Mesendoderm (in vitro differentiated cells): ENCODE measurements around the gene ZC3H12D.
"Not testable (repeated sequence)": the region's sequence is repeated elsewhere in the genome, so short reads cannot be mapped to it uniquely, and the experiment has no call there.

ENCODE experiments used
- DNase-seq: peaks from one replicate; pipeline ENCODE4 v3.0.0; 2013
- H2AK5ac ChIP-seq: 2 replicates; pipeline ENCODE4 v1.6.1; 2013; ENCODE audit warnings: low read length, inconsistent platforms
- H2BK120ac ChIP-seq: 2 replicates; pipeline ENCODE4 v1.6.1; 2013; ENCODE audit warnings: low read depth, mild to moderate bottlenecking, low read length, moderate library complexity, mixed read lengths
- H2BK15ac ChIP-seq: replicated peaks from 2 replicates; pipeline ENCODE4 v1.6.1; 2013; ENCODE audit warnings: low read depth, mild to moderate bottlenecking, moderate library complexity
- H2BK5ac ChIP-seq: 2 replicates; pipeline ENCODE4 v1.6.1; 2013; ENCODE audit warnings: low read length, inconsistent platforms
- H3K18ac ChIP-seq: 2 replicates; pipeline ENCODE4 v1.6.1; 2013; ENCODE audit warnings: mild to moderate bottlenecking, low read length, mixed read lengths
- H3K23ac ChIP-seq: one replicate; pipeline ENCODE4 v1.6.1; 2013; ENCODE audit warnings: low read length
- H3K27ac ChIP-seq: 2 replicates; pipeline ENCODE4 v1.5.1; 2013; ENCODE audit warnings: low read depth, mild to moderate bottlenecking, inconsistent platforms, low read length, moderate library complexity
- H3K27me3 ChIP-seq: 2 replicates; pipeline ENCODE4 v1.6.1; 2013; ENCODE audit warnings: low read length, control low read depth, mild to moderate bottlenecking, inconsistent platforms; ENCODE audit not compliant: insufficient read depth, poor library complexity
- H3K36me3 ChIP-seq: 2 replicates; pipeline ENCODE4 v1.6.1; 2013; ENCODE audit warnings: low read length, inconsistent platforms; ENCODE audit not compliant: control insufficient read depth, insufficient read depth
- H3K4ac ChIP-seq: one replicate; pipeline ENCODE4 v1.6.1; 2013; ENCODE audit warnings: low read depth, mild to moderate bottlenecking, low read length, moderate library complexity
- H3K4me1 ChIP-seq: 2 replicates; pipeline ENCODE4 v1.6.1; 2013; ENCODE audit warnings: low read depth, low read length, inconsistent platforms; ENCODE audit not compliant: control insufficient read depth
- H3K4me2 ChIP-seq: 2 replicates; pipeline ENCODE4 v1.6.1; 2013; ENCODE audit warnings: low read length
- H3K4me3 ChIP-seq: 2 replicates; pipeline ENCODE4 v1.5.1; 2013; ENCODE audit warnings: mild to moderate bottlenecking, low read length
- H3K56ac ChIP-seq: one replicate; pipeline ENCODE4 v1.6.1; 2013; ENCODE audit warnings: low read length
- H3K79me1 ChIP-seq: 2 replicates; pipeline ENCODE4 v1.6.1; 2013; ENCODE audit warnings: low read length, inconsistent platforms
- H3K79me2 ChIP-seq: 2 replicates; pipeline ENCODE4 v1.6.1; 2013; ENCODE audit warnings: mild to moderate bottlenecking, low read length; ENCODE audit not compliant: control insufficient read depth, insufficient read depth
- H3K9ac ChIP-seq: 2 replicates; pipeline ENCODE4 v1.6.1; 2013; ENCODE audit warnings: low read length, inconsistent platforms
- H4K5ac ChIP-seq: one replicate; pipeline ENCODE4 v1.6.1; 2013; ENCODE audit warnings: low read length
- H4K8ac ChIP-seq: one replicate; pipeline ENCODE4 v1.6.1; 2013; ENCODE audit warnings: low read depth, mild to moderate bottlenecking, control low read depth, low read length, moderate library complexity
- WGBS: extraction: QIAGEN DNeasy Blood & Tissue Kit; methylation state at CpG from one replicate; pipeline ENCODE4 v1.1.7; 2013; ENCODE audit warnings: low lambda C conversion rate, missing lambda C conversion rate; ENCODE audit not compliant: insufficient coverage; ENCODE audit errors: extremely low coverage; 5-methylcytosine and 5-hydroxymethylcytosine counted together

The ZC3H12D gene

GRCh38 chr6:149499066-149499465, 14.3 kb upstream of the ZC3H12D start:
- Histone ChIP-seq H2AK5ac (no peak overlapping the region), H4K5ac (no peak overlapping the region), H2BK15ac (no peak overlapping the region), H3K79me1 (no peaks in the 10 kb centered on the region), H3K4me1 (no peaks in the 10 kb centered on the region), H3K9ac (no peak overlapping the region), H3K23ac (no peak overlapping the region), H3K4me3 (no peak overlapping the region), H3K4me2 (no peak overlapping the region), H3K27ac (no peak overlapping the region), H3K36me3 (no peaks in the 10 kb centered on the region), H3K4ac (no peak overlapping the region), H3K18ac (no peak overlapping the region), H2BK5ac (no peak overlapping the region), H2BK120ac (no peak overlapping the region), H3K27me3 (no peaks in the 10 kb centered on the region), H3K79me2 (no peaks in the 10 kb centered on the region), H4K8ac (no peak overlapping the region), H3K56ac (no peak overlapping the region)
- no peak for DNase-seq
- WGBS = no CpG with 5 or more reads among the region's 3 CpGs

- H2BK5ac ChIP-seq = no peak overlapping the region
- H3K23ac ChIP-seq = no peak overlapping the region
- H3K4me2 ChIP-seq = no peak overlapping the region
- no CpG with 5 or more reads among the region's 2 CpGs for WGBS
- H3K27ac ChIP-seq = no peak overlapping the region
- H3K4me3 ChIP-seq = no peak overlapping the region
- no peaks in the 10 kb centered on the region for H3K79me1 ChIP-seq
- no peak overlapping the region for H3K4ac ChIP-seq
- no peaks in the 10 kb centered on the region for H3K79me2 ChIP-seq
- no peak overlapping the region for H3K18ac ChIP-seq
- H4K8ac ChIP-seq = no peak overlapping the region
- no peaks in the 10 kb centered on the region for H3K27me3 ChIP-seq
- H4K5ac ChIP-seq = no peak overlapping the region
- no peak overlapping the region for H3K56ac ChIP-seq
- H3K4me1 ChIP-seq = no peaks in the 10 kb centered on the region
- DNase-seq = no peak
- H3K9ac ChIP-seq = no peak overlapping the region
- no peak overlapping the region for H2BK15ac ChIP-seq
- no peaks in the 10 kb centered on the region for H3K36me3 ChIP-seq
- H2BK120ac ChIP-seq = no peak overlapping the region
- H2AK5ac ChIP-seq = no peak overlapping the region
Measured at GRCh38 chr6:149497365-149497764, 12.6 kb upstream of the ZC3H12D start.

- H3K4me1 ChIP-seq = not testable (repeated sequence)
- WGBS = no CpG with 5 or more reads among the region's 6 CpGs
Measured at GRCh38 chr6:149496597-149496996, 11.8 kb upstream of the ZC3H12D start.

GRCh38 chr6:149495349-149496016, 10.7 kb upstream of the ZC3H12D start:
- H2BK5ac ChIP-seq, H3K4me1 ChIP-seq, H3K23ac ChIP-seq, H3K56ac ChIP-seq, H3K79me1 ChIP-seq, H4K5ac ChIP-seq, H3K4me3 ChIP-seq, DNase-seq, H3K18ac ChIP-seq, H3K79me2 ChIP-seq, H3K27ac ChIP-seq, H4K8ac ChIP-seq, H2BK120ac ChIP-seq, H3K9ac ChIP-seq, H2AK5ac ChIP-seq, H3K4me2 ChIP-seq, H3K4ac ChIP-seq, H3K27me3 ChIP-seq, H2BK15ac ChIP-seq, H3K36me3 ChIP-seq: not testable (repeated sequence)
- WGBS = no CpG with 5 or more reads among the region's 11 CpGs

More at GRCh38 chr6:149496597-149496996, 11.8 kb upstream of the ZC3H12D start:
- not testable (repeated sequence) for H2BK15ac ChIP-seq, H3K79me1 ChIP-seq, H3K9ac ChIP-seq, H4K5ac ChIP-seq, H3K36me3 ChIP-seq, H3K23ac ChIP-seq, DNase-seq, H4K8ac ChIP-seq, H3K18ac ChIP-seq, H2AK5ac ChIP-seq, H3K27me3 ChIP-seq, H2BK5ac ChIP-seq, H3K27ac ChIP-seq, H3K4ac ChIP-seq, H2BK120ac ChIP-seq, H3K4me3 ChIP-seq, H3K56ac ChIP-seq, H3K79me2 ChIP-seq, H3K4me2 ChIP-seq

- H3K4ac ChIP-seq, H3K23ac ChIP-seq, H3K4me1 ChIP-seq, H3K79me1 ChIP-seq, H2BK5ac ChIP-seq, H4K8ac ChIP-seq, H3K56ac ChIP-seq, H3K4me2 ChIP-seq, H3K79me2 ChIP-seq, H3K4me3 ChIP-seq, H3K27ac ChIP-seq, H3K9ac ChIP-seq, H3K27me3 ChIP-seq, H3K36me3 ChIP-seq, H2BK120ac ChIP-seq, H4K5ac ChIP-seq, H2AK5ac ChIP-seq, H3K18ac ChIP-seq, H2BK15ac ChIP-seq, DNase-seq: not testable (repeated sequence)
- no CpG with 5 or more reads among the region's 4 CpGs for WGBS
Measured at GRCh38 chr6:149494810-149495209, 10.0 kb upstream of the ZC3H12D start.

GRCh38 chr6:149493761-149494320, 9.0 kb upstream of the ZC3H12D start:
- WGBS = no CpG with 5 or more reads among the region's 7 CpGs
- H2BK5ac ChIP-seq = no peak overlapping the region

More at GRCh38 chr6:149493761-149494320, 9.0 kb upstream of the ZC3H12D start:
- Histone ChIP-seq H3K18ac (no peak overlapping the region), H3K56ac (no peak overlapping the region), H3K23ac (no peak overlapping the region), H2BK15ac (no peak overlapping the region), H3K36me3 (no peaks in the 10 kb centered on the region), H3K4me2 (no peak overlapping the region), H3K27ac (no peak overlapping the region), H3K4me3 (no peak overlapping the region), H4K8ac (no peak overlapping the region), H2AK5ac (no peak overlapping the region), H4K5ac (no peak overlapping the region), H3K79me1 (no peaks in the 10 kb centered on the region), H3K4ac (no peak overlapping the region), H3K4me1 (no peaks in the 10 kb centered on the region), H3K27me3 (no peaks in the 10 kb centered on the region), H2BK120ac (no peak overlapping the region), H3K79me2 (no peaks in the 10 kb centered on the region), H3K9ac (no peak overlapping the region)
- no peak for DNase-seq
